Esophagus muscularis mucosa (tissue), 4 donors: ENCODE measurements around the gene ARHGEF37.

Experiments used
- EP300 ChIP-seq: sonication (generic); formaldehyde crosslinking; IDR thresholded peaks from one replicate; pipeline ENCODE4 v1.6.1; 2017; ENCODE audit warnings: antibody characterized with exemption
- POLR2A ChIP-seq: fragments of 450-650 bp; IDR thresholded peaks from one replicate; pipeline ENCODE4 v1.6.1; 2017; ENCODE audit warnings: antibody characterized with exemption, moderate library complexity, mild to moderate bottlenecking, low read depth
- POLR2AphosphoS5 ChIP-seq, 2 donors: sonication (generic); formaldehyde crosslinking; IDR thresholded peaks; one replicate each; pipeline ENCODE4 v1.6.1; 2017; ENCODE audit warnings: antibody characterized with exemption in 2 of 2
- TF ChIP-seq, protein P1 (sequence below), 3 experiments: fragments of 200-600 bp in 2 of 3; fragments of 450-650 bp in 1 of 3; sonication (generic) in 2 of 3; IDR thresholded peaks; one replicate each; pipeline ENCODE4 v1.5.1; 2017 to 2019; ENCODE audit warnings: antibody characterized with exemption in 3 of 3, mild to moderate bottlenecking in 2 of 3, moderate library complexity in 1 of 3

GRCh38 chr5:149552038-149552494 is 29.2 kb upstream of the ARHGEF37 start:
- TF ChIP-seq, protein P1, sequence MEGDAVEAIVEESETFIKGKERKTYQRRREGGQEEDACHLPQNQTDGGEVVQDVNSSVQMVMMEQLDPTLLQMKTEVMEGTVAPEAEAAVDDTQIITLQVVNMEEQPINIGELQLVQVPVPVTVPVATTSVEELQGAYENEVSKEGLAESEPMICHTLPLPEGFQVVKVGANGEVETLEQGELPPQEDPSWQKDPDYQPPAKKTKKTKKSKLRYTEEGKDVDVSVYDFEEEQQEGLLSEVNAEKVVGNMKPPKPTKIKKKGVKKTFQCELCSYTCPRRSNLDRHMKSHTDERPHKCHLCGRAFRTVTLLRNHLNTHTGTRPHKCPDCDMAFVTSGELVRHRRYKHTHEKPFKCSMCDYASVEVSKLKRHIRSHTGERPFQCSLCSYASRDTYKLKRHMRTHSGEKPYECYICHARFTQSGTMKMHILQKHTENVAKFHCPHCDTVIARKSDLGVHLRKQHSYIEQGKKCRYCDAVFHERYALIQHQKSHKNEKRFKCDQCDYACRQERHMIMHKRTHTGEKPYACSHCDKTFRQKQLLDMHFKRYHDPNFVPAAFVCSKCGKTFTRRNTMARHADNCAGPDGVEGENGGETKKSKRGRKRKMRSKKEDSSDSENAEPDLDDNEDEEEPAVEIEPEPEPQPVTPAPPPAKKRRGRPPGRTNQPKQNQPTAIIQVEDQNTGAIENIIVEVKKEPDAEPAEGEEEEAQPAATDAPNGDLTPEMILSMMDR (IDR thresholded peaks at IDR 0.05), result no peak
- no peak for TF ChIP-seq POLR2A
- TF ChIP-seq POLR2AphosphoS5 (IDR thresholded peaks at IDR 0.05), result no peak
- no peak for TF ChIP-seq EP300
